ENCODE measurements around the gene YAF2. TPM values are rescaled to one million over a fixed set of nuclear protein-coding genes. Genes with fewer than 3 reads are reported as not detected.
A peak's percentile ranks its signal among the peaks of the same experiment; 100 is the strongest.
"Not testable (repeated sequence)": the region's sequence is repeated elsewhere in the genome, so short reads cannot be mapped to it uniquely, and the experiment has no call there.

YAF2 gene
- total RNA-seq, 1 donor from 2014 or later, result 18.0 TPM

- ATAC-seq, result not testable (repeated sequence)
Observed at GRCh38 chr12:42252645-42253044, 14.6 kb upstream of the YAF2 start.

DNA sequence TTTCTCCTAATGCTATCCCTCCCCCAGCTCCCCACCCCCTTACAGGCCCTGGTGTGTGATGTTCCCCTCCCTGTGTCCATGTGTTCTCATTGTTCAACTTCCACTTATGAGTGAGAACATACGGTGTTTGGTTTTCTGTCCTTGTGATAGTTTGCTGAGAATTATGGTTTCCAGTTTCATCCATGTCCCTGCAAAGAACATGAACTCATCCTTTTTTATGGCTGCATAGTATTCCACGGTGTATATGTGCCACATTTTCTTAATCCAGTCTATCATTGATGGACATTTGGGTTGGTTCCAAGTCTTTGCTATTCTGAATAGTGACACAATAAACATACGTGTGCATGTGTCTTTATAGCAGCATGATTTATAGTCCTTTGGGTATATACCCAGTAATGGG lies 11.0 kb upstream of the YAF2 start:
- ATAC-seq, result not testable (repeated sequence)

GRCh38 chr12:42240131-42240750 lies 2.2 kb upstream of the YAF2 start:
- ATAC-seq, result no peak

GRCh38 chr12:42237853-42238239 lies 202 bp downstream of the YAF2 start:
- ATAC-seq, result peak; percentile 13

DNA sequence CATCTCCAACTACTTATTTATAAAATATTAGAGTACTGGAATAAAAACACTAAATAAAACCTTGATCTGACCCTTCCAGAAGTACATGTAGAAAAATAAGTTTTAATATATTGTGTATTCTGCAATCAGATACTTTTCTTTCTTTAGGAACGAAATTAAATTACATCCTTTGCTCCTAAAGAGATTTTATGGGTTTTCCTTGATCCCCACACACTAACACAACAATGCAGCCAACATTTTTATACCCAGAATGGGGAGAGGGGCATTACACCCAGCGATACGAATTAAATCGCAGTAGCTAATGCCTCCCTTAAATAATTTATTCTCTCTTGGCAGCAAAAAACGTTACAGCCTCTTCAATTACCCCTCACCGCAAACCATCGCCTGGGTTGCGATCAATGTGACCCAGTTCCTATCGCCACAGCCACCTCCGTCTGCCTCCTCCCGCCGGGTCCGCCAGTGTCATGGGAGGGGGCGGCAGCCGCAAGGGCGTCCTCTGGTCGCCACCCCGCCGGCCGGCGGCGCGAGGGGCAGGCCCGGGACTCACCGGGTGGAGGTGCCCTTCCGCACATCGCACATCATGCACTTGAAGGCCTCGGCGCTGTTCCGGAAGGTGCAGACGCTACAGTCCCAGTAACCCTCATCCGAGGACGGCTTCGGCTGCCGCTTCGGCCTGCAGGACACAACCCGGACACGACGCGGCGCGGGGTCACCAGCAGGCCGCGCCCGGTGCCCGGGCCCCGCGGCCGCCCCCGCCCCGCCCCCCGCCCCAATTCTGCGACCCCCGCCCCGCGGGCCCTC lies 796 bp downstream of the YAF2 start:
- peak; percentile 89 for ATAC-seq

DNA sequence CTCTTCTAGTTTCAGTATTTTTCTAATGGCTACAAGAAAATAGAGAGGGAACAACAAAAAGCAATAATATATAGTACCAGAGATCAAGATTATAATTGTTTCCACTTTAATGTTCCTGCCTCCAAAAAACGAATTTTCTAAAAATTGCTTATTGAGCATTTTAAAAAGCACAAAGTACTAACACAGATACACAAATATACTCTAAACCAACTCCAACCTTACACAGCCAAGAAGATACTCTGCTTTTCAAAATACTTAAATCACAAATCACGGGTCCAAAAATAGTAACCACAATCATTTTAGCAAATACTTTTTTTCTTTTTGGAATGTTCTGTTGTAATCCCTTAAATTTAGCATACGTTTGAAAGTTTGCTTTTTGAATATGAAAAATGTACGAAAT lies 2.0 kb downstream of the YAF2 start:
- ATAC-seq, result no peak

- ATAC-seq, result no peak
Observed at GRCh38 chr12:42235426-42235825, 2.6 kb downstream of the YAF2 start.

DNA sequence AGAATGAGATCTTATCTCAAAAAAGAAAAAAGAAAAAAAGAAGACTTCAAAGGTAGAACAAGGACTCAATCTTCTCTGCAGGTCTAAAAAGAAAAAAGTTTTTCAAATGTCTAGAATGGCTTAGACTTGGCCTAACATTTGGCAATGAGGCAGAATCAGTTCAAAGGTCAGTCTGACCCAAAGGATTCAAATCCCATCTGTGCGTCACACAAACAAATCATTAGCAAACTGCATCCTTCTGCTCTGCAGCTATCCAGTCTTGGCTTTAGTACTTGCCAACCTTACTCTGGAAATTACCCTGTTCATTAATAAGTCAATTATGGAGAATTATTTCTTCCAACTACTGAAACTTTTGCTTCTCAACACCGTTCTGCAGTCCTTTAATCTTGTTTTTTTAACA lies 3.1 kb downstream of the YAF2 start:
- no peak for ATAC-seq

- ATAC-seq, result not testable (repeated sequence)
Observed at GRCh38 chr12:42227525-42227924, 10.5 kb downstream of the YAF2 start.

DNA sequence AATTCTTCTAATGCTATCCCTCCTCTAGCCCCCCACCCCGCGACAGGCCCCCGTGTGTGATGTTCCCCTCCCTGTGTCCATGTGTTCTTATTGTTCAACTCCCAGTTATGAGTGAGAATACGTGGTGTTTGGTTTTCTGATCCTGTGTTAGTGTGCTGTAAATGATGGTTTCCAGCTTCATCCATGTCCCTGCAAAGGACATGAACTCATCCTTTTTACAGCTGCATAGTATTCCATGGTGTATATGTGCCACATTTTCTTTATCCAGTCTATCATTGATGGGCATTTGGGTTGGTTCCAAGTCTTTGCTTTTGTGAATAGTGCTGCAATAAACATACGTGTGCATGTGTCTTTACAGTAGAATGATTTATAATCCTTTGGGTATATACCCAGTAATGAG lies 13.5 kb downstream of the YAF2 start:
- not testable (repeated sequence) for ATAC-seq

- no peak for ATAC-seq
Observed at GRCh38 chr12:42222724-42223123, 15.3 kb downstream of the YAF2 start.

DNA sequence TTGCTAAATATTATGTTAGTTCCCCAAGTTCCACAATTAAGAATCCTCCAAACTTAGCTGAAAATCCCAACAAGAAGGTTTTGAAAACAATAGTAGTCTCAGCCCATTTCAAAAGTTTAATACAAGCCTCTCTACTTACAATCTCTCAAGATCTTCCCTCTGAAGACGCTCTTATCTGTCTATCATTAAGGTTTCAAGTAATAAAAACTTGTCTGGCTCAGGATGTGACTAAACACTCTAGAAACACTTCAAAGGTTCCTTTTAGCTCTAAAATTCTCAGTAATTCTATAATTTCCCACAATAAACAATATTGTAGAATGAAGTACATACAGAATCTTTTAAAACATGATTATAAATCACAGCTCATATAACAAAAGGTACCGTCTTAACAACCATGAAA lies 16.3 kb downstream of the YAF2 start:
- no peak for ATAC-seq

DNA sequence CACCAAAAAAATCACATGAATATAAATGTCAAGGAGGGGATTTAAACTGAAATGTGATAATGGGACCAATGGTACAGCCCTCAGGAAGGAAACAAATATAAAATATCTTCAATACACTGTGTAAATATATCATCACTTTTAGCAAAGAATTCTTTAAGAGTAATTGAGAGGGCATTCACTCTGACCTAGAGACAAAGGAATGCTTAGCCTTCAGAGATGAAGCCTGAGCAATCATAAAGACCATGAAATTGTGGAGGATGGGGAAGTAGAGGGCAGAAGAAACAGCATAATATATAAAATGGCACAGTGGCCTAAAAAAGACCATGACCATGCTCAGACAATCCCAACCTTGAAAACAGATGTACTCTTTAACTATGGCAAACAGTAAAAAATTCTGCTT lies 20.4 kb downstream of the YAF2 start:
- no peak for ATAC-seq

DNA sequence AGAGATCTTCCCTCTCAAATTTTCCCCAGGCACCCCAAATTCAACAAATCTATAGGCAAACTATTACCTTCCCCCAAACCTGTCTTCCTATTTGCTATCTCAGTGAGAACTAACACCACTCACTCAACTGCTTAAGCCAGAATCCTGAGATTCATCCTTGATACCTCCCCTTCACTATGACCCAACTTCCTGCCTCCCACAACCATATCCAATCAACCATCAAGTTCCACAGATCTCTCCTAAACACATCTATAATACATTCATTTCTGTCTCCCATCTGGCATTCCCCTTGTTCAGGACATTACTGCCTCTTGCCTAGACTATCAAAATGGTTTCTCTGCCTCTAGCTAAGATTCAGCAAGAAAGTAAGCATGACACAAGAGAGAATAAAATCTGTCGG lies 21.3 kb downstream of the YAF2 start:
- no peak for ATAC-seq

DNA sequence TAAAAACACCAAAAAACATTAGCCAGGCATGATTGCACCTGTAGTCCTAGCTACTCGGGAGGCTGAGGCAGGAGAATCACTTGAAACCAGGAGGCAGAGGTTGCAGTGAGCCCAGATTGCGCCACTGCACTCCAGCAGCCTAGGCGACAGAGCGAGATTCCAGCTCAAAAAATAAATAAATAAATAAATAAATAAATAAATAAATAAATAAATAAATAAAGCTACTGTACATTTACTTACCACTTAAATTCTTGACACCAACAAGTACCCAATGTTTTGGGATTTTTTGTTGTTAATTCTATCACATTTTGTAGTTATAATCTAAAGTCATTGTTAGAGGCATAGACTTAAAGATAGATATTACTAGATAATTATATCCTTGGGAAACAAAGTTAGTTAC lies 22.3 kb downstream of the YAF2 start:
- ATAC-seq, result not testable (repeated sequence)

DNA sequence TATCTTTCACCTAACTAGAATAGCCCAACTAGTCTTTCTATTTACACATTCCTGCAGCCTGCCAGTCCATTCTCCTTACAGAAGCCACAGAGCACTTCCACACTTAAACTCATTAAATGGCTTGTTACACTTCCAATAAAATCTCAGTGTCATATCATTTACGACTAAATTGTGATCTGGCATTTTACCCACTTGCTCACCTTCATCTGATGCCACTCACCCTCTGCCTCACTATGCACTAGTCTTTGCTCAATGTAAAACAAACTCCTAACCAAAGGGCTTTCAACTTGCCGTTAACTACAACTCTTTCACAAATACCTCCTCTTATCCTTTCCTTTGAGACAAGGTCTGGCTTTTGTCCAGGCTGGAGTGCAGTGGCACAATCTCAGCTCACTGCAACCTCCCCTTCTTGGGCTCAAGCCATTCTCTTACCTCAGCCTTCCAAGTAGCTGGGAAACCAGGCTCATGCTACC lies 24.1 kb downstream of the YAF2 start:
- no peak for ATAC-seq

DNA sequence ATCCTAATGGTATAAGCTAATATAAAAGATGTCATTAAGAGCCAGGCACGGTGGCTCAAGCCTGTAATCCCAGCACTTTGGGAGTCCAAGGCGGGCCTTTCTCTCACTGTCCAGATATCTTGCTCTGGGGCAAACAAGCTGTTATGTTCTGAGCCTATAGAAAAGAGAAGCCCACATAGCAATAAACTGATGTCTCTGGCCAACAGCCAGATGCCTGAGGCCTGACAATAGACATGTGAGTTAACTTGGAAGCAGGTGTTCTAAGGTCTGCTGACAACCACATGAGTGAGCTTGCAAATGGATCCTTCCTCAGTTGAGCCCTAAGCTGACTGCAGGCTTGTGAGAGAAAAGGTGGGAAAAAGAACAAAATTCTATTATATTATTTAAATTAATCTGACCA lies 25.0 kb downstream of the YAF2 start:
- ATAC-seq, result no peak

- ATAC-seq, result no peak
Observed at GRCh38 chr12:42208574-42208973, 29.5 kb downstream of the YAF2 start.

GRCh38 chr12:42204819-42205218 lies 33.2 kb downstream of the YAF2 start:
- no peak for ATAC-seq

DNA sequence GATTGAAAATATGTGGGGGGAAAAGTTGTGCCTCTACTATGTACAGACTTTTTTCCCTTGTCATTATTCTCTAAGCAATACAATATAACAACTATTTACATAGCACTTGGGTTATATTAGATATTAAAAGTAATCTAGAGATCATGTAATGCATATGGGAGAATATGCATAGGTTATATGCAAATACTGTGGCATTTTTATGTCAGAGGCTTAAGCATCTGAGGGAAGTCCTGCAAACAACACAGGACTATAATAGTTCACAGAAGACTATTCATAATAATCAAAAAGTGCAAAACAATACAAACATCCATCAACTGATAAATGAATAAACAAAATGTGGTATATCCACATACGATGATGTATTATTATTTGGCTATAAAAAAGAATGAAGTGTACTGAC lies 33.7 kb downstream of the YAF2 start:
- ATAC-seq, result no peak

GRCh38 chr12:42201063-42201462 lies 37.0 kb downstream of the YAF2 start:
- no peak for ATAC-seq

DNA sequence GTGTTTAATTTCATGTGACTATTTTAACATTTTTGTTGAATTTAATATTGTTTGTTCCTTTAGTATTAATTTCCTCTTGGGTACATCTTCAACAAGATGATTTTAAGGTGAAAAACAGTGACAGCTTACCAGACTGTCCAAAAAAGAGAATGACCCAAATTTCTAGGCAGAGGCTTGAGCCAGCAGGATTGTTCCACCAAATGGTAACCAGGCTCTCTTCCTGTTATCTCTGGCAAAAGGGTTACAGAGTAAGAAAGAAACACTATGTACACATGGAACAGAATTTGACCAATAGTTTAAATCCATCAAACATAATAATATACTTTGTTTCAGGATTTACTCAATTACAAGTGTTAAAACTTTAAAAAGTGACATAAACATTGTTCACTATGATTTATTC lies 39.0 kb downstream of the YAF2 start:
- ATAC-seq, result no peak

DNA sequence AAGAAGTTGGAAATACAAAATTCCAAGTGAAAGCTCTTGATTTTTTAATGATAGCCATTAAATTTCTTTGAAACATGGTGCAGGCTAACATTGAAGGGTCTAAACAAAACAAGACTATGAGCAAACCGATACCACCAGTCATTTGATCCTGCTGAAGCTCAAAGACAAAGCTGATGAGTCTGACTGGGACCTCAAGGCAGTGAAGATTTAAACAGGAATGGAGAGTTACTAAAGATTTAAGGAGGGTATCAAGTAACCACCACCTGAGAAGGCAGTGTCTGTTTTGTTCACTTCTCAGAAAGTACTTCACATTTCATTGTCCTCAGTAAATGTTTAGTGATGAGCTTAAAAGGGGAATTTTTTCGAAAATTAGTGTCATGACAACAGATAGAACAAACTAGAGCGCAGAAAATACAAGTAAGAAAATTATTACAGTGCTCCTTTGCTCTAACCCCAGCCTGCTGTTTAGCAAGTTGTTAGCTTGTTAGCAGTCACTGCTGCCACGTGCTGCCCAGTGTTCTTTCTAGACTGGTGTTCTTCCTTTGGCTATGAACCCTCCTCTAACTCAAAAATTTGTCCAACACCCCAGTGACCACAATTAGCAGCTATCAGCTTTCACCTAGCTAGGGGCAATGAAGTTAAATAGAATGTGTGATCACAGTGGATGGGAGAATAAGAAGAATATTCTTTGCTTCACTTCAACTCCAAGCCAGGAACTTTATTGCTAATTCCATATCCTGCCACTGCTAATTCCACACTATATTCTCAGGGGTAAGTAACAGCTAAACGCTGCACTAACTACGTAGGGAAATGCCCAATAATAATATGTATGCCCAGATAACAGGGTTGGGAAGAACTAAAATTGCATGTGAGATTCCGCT lies 41.1 kb downstream of the YAF2 start:
- ATAC-seq, result no peak
